Measurements from ENCODE around the gene ODF2L. TPM values are rescaled to one million over a fixed set of nuclear protein-coding genes. Genes with fewer than 3 reads are reported as not detected.

The ODF2L gene
- total RNA-seq, 1 experiment from 2014 or later, result 44.8 TPM

GRCh38 chr1:86318436-86318835, 77.7 kb downstream of the ODF2L start:
- DNase-seq (ENCODE audit: low read depth), result no peak

- no peak for DNase-seq (ENCODE audit: low read depth)
Measured at GRCh38 chr1:86317926-86318325, 78.2 kb downstream of the ODF2L start.

GRCh38 chr1:86305731-86306130, 90.4 kb downstream of the ODF2L start:
- no peak for DNase-seq (ENCODE audit: low read depth)

- no peak for DNase-seq (ENCODE audit: low read depth)
Measured at GRCh38 chr1:86303041-86303690, 93.0 kb downstream of the ODF2L start.

Other genes with a start within 250 kb of the ODF2L start
- 0.98 and 1.2 TPM in 2 replicates for gene COL24A1, start 239.6 kb downstream of the ODF2L start, total RNA-seq (2014; rRNA removed; shearing (Covaris generic))
- gene CLCA2, start 27.8 kb upstream of the ODF2L start, total RNA-seq (2014; rRNA removed; shearing (Covaris generic)), result 0.29 and 0.36 TPM in 2 replicates
- not detected in 2 replicates for gene CLCA1, start 72.6 kb upstream of the ODF2L start, total RNA-seq (2014; rRNA removed; shearing (Covaris generic))
- not detected in 2 replicates for gene CLCA4, start 150.8 kb upstream of the ODF2L start, total RNA-seq (2014; rRNA removed; shearing (Covaris generic))